ENCODE results near the gene PHAX.
"Not testable (repeated sequence)": the region's sequence is repeated elsewhere in the genome, so short reads cannot be mapped to it uniquely, and the experiment has no call there.

The PHAX gene

GRCh38 chr5:126664586-126664985, 63.8 kb downstream of the PHAX start:
- DNase-seq, result no peak

GRCh38 chr5:126670109-126670508, 69.4 kb downstream of the PHAX start:
- not testable (repeated sequence) for DNase-seq

- not testable (repeated sequence) for DNase-seq
Observed at GRCh38 chr5:126671681-126672080, 70.9 kb downstream of the PHAX start.

GRCh38 chr5:126673477-126673876, 72.7 kb downstream of the PHAX start:
- no peak for DNase-seq

GRCh38 chr5:126674145-126674544, 73.4 kb downstream of the PHAX start:
- no peak for DNase-seq

GRCh38 chr5:126675338-126675737, 74.6 kb downstream of the PHAX start:
- DNase-seq, result no peak

- DNase-seq, result peak; percentile 60
Observed at GRCh38 chr5:126676195-126676624, 75.5 kb downstream of the PHAX start.
